ENCODE measurements around the gene CYP2W1. TPM values are rescaled to one million over a fixed set of nuclear protein-coding genes. Genes with fewer than 3 reads are reported as not detected.

The CYP2W1 gene
- total RNA-seq, 1 donor from 2014 or later: not detected

DNA sequence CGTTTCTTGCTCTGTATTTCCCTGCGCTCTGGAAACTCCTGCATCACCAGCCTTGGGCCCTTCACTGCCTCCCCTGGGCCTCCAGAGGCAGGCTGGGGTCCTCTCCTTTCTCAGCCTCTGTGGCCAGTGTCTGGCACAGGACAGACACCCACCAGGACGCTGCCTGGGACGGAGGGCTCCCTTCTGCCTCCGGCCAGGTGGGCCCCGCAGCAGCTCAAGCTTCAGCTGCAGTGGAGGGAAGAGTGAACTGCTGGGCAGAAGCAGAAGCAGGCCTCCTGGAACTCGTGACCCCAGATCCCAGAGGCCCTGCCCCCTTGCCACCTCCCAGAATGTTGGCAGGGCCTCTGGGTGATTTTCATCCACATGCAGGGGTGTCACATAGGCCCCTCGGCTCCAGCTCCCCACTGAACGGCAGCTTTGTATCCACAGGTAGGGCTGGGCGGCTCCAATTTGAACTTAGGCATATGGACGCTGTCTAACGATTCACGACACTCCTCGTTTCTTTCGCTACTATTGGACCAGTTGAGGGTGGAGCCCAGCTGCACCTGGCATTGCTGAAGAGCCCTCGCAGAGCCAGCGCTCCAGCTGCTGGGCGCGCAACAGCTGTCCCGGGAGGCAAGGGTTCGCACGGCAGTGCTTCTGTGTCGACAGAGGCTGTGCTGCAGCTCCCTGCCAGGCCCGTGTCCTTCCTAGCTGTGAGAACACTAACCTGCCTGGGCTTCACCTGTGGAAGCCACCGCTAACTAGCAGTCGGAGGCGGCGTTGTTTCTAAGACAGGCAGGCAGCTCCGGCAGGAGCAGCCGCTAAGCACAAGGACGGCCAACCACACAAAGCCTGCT is 43.0 kb downstream of the CYP2W1 start:
- peak; percentile 75 for DNase-seq (ENCODE audit: low spot score)
- H3K4me3 Mint-ChIP-seq (ENCODE audit: unreplicated experiment): peak overlapping the region; percentile 7
- TF ChIP-seq, protein P1, sequence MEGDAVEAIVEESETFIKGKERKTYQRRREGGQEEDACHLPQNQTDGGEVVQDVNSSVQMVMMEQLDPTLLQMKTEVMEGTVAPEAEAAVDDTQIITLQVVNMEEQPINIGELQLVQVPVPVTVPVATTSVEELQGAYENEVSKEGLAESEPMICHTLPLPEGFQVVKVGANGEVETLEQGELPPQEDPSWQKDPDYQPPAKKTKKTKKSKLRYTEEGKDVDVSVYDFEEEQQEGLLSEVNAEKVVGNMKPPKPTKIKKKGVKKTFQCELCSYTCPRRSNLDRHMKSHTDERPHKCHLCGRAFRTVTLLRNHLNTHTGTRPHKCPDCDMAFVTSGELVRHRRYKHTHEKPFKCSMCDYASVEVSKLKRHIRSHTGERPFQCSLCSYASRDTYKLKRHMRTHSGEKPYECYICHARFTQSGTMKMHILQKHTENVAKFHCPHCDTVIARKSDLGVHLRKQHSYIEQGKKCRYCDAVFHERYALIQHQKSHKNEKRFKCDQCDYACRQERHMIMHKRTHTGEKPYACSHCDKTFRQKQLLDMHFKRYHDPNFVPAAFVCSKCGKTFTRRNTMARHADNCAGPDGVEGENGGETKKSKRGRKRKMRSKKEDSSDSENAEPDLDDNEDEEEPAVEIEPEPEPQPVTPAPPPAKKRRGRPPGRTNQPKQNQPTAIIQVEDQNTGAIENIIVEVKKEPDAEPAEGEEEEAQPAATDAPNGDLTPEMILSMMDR (IDR thresholded peaks at IDR 0.05): no peak
- H3K27me3 Mint-ChIP-seq (ENCODE audit: low read depth): no peaks in the 10 kb centered on the region
- H3K4me1 Mint-ChIP-seq (ENCODE audit: low read depth): peaks cover 22% of the 10 kb centered on the region
- H3K36me3 Mint-ChIP-seq (ENCODE audit: low read depth): peaks cover 6% of the 10 kb centered on the region
- H3K9me3 Mint-ChIP-seq (ENCODE audit: low read depth): no peaks in the 10 kb centered on the region
- peak overlapping the region; percentile 8 for H3K27ac Mint-ChIP-seq (ENCODE audit: unreplicated experiment)

DNA sequence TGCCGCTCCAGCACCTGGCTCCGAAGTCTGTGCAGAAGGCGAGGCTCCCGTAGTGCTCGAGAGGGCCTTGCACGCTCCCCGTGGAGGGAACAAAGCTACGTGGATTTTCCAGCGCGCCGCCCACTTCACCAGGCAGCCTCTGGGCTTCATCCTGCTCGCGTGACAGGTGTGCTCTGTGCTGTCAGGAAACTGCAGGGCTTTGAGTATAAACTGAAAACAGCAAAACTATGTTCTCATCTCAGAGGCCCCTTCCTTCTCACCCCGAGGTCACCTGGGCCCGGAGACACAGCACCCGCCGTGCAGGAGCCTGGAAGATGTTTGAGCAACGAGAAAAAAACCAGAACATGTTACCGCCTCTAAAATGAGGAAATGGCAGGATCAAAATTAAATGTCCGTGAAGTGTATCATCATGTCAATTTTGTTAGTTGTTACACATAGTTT is 43.8 kb downstream of the CYP2W1 start:
- DNase-seq (ENCODE audit: low spot score): peak; percentile 50
- TF ChIP-seq, protein P1 (IDR thresholded peaks at IDR 0.05): no peak
- H3K4me1 Mint-ChIP-seq (ENCODE audit: low read depth): peaks cover 22% of the 10 kb centered on the region
- H3K9me3 Mint-ChIP-seq (ENCODE audit: low read depth): no peaks in the 10 kb centered on the region
- no peaks in the 10 kb centered on the region for H3K27me3 Mint-ChIP-seq (ENCODE audit: low read depth)
- peak overlapping the region; percentile 22 for H3K27ac Mint-ChIP-seq (ENCODE audit: unreplicated experiment)
- peak overlapping the region; percentile 85 for H3K4me3 Mint-ChIP-seq (ENCODE audit: unreplicated experiment)
- peaks cover 4% of the 10 kb centered on the region for H3K36me3 Mint-ChIP-seq (ENCODE audit: low read depth)

DNA sequence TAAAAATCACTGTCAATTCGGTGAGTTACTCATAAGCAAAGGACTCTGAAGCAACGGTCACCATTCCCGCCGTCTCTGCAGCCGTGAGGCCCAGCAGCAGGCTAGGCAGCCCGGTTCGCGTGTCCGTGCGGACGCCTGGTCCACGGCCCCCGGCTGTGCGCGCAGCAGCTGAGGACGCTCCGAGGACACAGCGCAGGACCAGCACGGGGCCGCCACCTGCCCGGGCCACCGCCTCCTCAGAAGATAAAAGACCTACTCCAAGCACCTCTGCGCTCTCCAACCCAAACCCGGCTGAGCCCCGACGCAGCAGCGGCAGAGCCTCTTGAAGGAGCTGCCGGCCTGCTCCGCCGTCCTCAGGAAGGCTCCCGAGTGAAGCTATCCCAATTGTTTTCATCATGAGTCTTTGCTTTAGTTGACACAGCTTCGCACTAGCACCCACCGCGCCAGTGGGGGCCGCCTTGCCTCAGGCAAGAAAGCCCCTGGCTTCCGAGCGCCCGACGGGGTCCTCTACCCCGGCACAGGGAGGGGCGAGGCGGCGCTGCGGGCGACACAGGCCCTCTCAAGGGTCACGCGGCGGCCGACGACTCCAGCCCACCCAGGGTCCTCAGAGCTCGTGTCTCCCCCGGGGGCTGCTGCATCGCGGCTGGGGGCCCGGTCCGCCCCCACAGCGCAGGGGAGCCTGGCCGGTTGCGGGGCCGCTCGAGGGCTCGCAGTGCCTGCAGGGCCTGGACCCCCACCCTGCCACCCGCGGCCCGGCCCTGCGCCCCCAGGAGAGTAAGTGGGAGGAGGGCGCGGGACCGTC is 44.5 kb downstream of the CYP2W1 start:
- peaks cover 4% of the 10 kb centered on the region for H3K36me3 Mint-ChIP-seq (ENCODE audit: low read depth)
- peak; percentile 87 for DNase-seq (ENCODE audit: low spot score)

DNA sequence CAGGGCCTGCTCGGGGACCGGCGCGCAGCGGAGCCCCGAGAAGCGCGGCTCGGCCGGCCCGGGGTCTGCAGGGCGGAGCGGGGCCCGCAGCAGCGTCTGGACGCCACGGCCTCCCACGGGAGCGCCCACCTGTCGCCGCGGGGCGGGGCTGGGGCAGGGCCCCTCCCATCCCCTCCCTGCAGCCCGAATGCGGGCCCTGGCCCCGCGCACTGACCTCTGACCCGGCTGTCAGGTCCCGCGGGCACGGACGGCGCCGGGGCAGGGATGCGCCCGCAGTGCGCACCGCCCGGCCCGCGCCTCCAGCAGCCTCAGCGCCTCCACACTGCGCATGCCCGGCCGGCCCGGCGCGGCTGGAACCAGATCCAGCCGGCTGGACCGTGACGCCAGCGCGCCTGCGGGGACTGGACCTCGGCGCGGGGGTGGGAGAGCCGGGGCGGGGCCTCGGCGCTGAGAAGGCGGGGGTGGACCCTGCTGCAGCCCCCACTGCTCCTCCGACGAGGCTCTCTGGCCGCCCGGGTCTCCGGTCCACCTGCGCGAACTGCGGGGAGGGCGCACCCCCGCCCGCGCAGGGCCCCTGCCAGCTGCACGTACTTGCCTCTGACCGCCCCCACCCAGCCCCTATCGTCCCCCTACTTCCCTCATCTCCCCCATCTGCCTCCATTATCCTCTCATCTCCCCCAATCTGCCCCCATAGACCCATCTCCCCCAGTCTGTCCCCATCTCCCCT is 45.2 kb downstream of the CYP2W1 start:
- TF ChIP-seq, protein P1 (IDR thresholded peaks at IDR 0.05): no peak
- Mint-ChIP-seq H3K4me3 (ENCODE audit: unreplicated experiment) (peak overlapping the region; percentile 36), H3K9me3 (ENCODE audit: low read depth) (no peaks in the 10 kb centered on the region), H3K36me3 (ENCODE audit: low read depth) (peaks cover 2% of the 10 kb centered on the region), H3K4me1 (ENCODE audit: low read depth) (peaks cover 22% of the 10 kb centered on the region), H3K27ac (ENCODE audit: unreplicated experiment) (peak overlapping the region; percentile 80), H3K27me3 (ENCODE audit: low read depth) (no peaks in the 10 kb centered on the region)
- DNase-seq (ENCODE audit: low spot score): peak; percentile 94

More for the DNA sequence above, 44.5 kb downstream of the CYP2W1 start:
- H3K4me1 Mint-ChIP-seq (ENCODE audit: low read depth): peaks cover 22% of the 10 kb centered on the region
- no peaks in the 10 kb centered on the region for H3K9me3 Mint-ChIP-seq (ENCODE audit: low read depth)
- no peaks in the 10 kb centered on the region for H3K27me3 Mint-ChIP-seq (ENCODE audit: low read depth)
- H3K4me3 Mint-ChIP-seq (ENCODE audit: unreplicated experiment): peak overlapping the region; percentile 85
- TF ChIP-seq, protein P1 (IDR thresholded peaks at IDR 0.05): no peak
- H3K27ac Mint-ChIP-seq (ENCODE audit: unreplicated experiment): peak overlapping the region; percentile 90
